ENCODE measurements around the gene RPAP3. TPM values are rescaled to one million over a fixed set of nuclear protein-coding genes. Genes with fewer than 3 reads are reported as not detected.

RPAP3 gene
- total and polyA plus RNA-seq, 2 of the 4 experiments (the other 2 are of a cell fraction): 10.6 to 13.4 TPM

- Histone ChIP-seq H3K9me3 (ENCODE audit: control insufficient read depth, insufficient read depth, low read length) (no peaks in the 10 kb centered on the region), H3K27me3 (ENCODE audit: control insufficient read depth, insufficient read depth, low read length) (no peaks in the 10 kb centered on the region), H3K4me2 (ENCODE audit: low read depth, low read length) (no peak overlapping the region), H2AK9ac (replicated peaks; ENCODE audit: low read depth, low read length, poor library complexity) (no peak overlapping the region), H3K9me1 (ENCODE audit: insufficient read depth, low read length) (0 out of 2 replicates have a peak, but pooled peaks cover 5% of the 10 kb centered on the region), H3K18ac (ENCODE audit: low read depth, low read length) (no peak overlapping the region; the same call in 1 of the 2 replicates), H4K8ac (ENCODE audit: low read depth in 2 of 2, low read length in 2 of 2) (no peak overlapping the region), H3K4me1 (ENCODE audit: control insufficient read depth, insufficient read depth, low read length) (peaks cover 19% of the 10 kb centered on the region), H3K9ac (ENCODE audit: low read depth, low read length) (no peak overlapping the region), H2BK120ac (ENCODE audit: low read depth, low read length) (no peak overlapping the region), H3K14ac (replicated peaks; ENCODE audit: low read depth, low read length) (no peak overlapping the region), H3K36me3 (ENCODE audit: control insufficient read depth, insufficient read depth, low read length) (no peaks in the 10 kb centered on the region), H3K4me3 (ENCODE audit: insufficient read depth, low read depth, low read length) (no peak overlapping the region), H3K27ac (ENCODE audit: insufficient read depth, low read length) (no peak overlapping the region), H2AK5ac (ENCODE audit: low read depth, low read length) (peak overlapping the region; percentile 43; the same call in 1 of the 2 replicates), H3K79me1 (ENCODE audit: low read depth in 1 of 2, low read length in 2 of 2) (no peaks in the 10 kb centered on the region), H4K91ac (ENCODE audit: insufficient read depth, low read depth, low read length) (no peak overlapping the region), H2BK20ac (ENCODE audit: low read depth, low read length) (no peak overlapping the region), H3K4ac (ENCODE audit: low read depth, low read length) (no peak overlapping the region), H2AFZ (replicated peaks; ENCODE audit: low read length, poor library complexity) (peak overlapping the region; percentile 26), H3K23ac (ENCODE audit: low read depth, low read length) (no peak overlapping the region), H2BK5ac (ENCODE audit: low read depth, low read length, poor library complexity, severe bottlenecking) (no peak overlapping the region), H4K20me1 (ENCODE audit: insufficient read depth, low read length) (no peaks in the 10 kb centered on the region), H3K56ac (ENCODE audit: extremely low read depth, insufficient read depth, low read length) (no peak overlapping the region), H4K5ac (ENCODE audit: low read depth, low read length) (no peak overlapping the region; the same call in 1 of the 2 replicates), H2BK15ac (ENCODE audit: low read depth, low read length) (no peak overlapping the region; the same call in 2 of the 3 replicates)
- CTCF ChIA-PET: no interaction called here
- in situ Hi-C loops (cut with MboI; ENCODE audit: low sequenced_read_pairs): no loop called here
- DNase-seq: no peak
- 96% methylated on average over 3 of the region's 12 CpGs; no CpG with 5 or more reads in 1 of the 2 experiments for WGBS, 2 experiments (ENCODE audit: extremely low coverage in 2 of 2, insufficient read length in 1 of 2)
- no peak for ATAC-seq (ENCODE audit: low read depth)
- POLR2A ChIA-PET (ENCODE audit: unreplicated experiment): no interaction called here
- intact Hi-C loops (cut with micrococcal nuclease): no loop called here
- dilution Hi-C loops (cut with HindIII; ENCODE audit: low sequenced_read_pairs, unreplicated experiment): no loop called here
- BruUV-seq (replicated peaks): no TSS peak
- TF ChIP-seq MAFK (IDR thresholded peaks at IDR 0.05; ENCODE audit: low read depth, low read length) (no peak), MAZ (IDR thresholded peaks at IDR 0.05; ENCODE audit: borderline replicate concordance, low read depth, low read length) (no peak), SMC3 (IDR thresholded peaks at IDR 0.05; ENCODE audit: low read depth, low read length) (no peak), BHLHE40 (IDR thresholded peaks at IDR 0.05; ENCODE audit: low read depth, low read length) (no peak), USF2 (IDR thresholded peaks at IDR 0.05; ENCODE audit: low read depth, low read length) (no peak), MXI1 (IDR thresholded peaks at IDR 0.05; ENCODE audit: borderline replicate concordance, low read depth, low read length) (no peak), POLR2A (IDR thresholded peaks at IDR 0.05; ENCODE audit: low read depth, low read length) (no peak), ELK1 (IDR thresholded peaks at IDR 0.05; ENCODE audit: borderline replicate concordance, low read depth, low read length) (no peak), CHD1 (IDR thresholded peaks at IDR 0.05; ENCODE audit: low read depth, low read length) (no peak), CEBPB (IDR thresholded peaks at IDR 0.05; ENCODE audit: low read depth, low read length) (no peak), CTCF (conservative IDR thresholded peaks at IDR 0.05; ENCODE audit: low read depth, low read length) (no peak), RCOR1 (IDR thresholded peaks at IDR 0.05; ENCODE audit: insufficient replicate concordance, low read length) (no peak), RAD21 (IDR thresholded peaks at IDR 0.05; ENCODE audit: low read length) (no peak), FOS (IDR thresholded peaks at IDR 0.05; ENCODE audit: low read depth, low read length) (no peak), NFE2L2 (IDR thresholded peaks at IDR 0.05; ENCODE audit: low read depth, low read length) (no peak)
Measured at GRCh38 chr12:47734725-47735480, 29.1 kb upstream of the RPAP3 start.
